SK-N-SH treated with all-trans-retinoic acid at 6 μM for 48 hours (cell line): ENCODE measurements around the gene FGD5.

ENCODE experiments used
- ATAC-seq: fragments of 200-7000 bp; cut with Tn5 transposase; 3 replicates; pipeline ENCODE4 v1.9.1; 2020; ENCODE audit warnings: mild to moderate bottlenecking, moderate library complexity
- ARNTL ChIP-seq: fragments of 450-650 bp; formaldehyde crosslinking; IDR thresholded peaks from 2 replicates; pipeline ENCODE4 v1.5.0; 2020; ENCODE audit warnings: low read depth, mild to moderate bottlenecking, moderate library complexity, borderline replicate concordance
- BACH2 ChIP-seq: fragments of 250-450 bp; sonication (Bioruptor Pico); IDR thresholded peaks from 2 replicates; pipeline ENCODE4 v1.9.0; 2021; ENCODE audit warnings: mild to moderate bottlenecking, borderline replicate concordance
- CREB5 ChIP-seq: fragments of 250-450 bp; sonication (Bioruptor Pico); IDR thresholded peaks from 2 replicates; pipeline ENCODE4 v1.5.1; 2020; ENCODE audit warnings: low read depth, mild to moderate bottlenecking, moderate library complexity
- CSRNP3 ChIP-seq: fragments of 250-450 bp; sonication (Bioruptor Pico); IDR thresholded peaks from 2 replicates; pipeline ENCODE4 v1.5.1; 2021; ENCODE audit warnings: mild to moderate bottlenecking, moderate library complexity
- ESRRG ChIP-seq: fragments of 250-450 bp; sonication (Bioruptor Pico); IDR thresholded peaks from 2 replicates; pipeline ENCODE4 v1.6.1; 2021; ENCODE audit warnings: mild to moderate bottlenecking
- GLIS3 ChIP-seq: fragments of 250-450 bp; sonication (Bioruptor Pico); IDR thresholded peaks from 2 replicates; pipeline ENCODE4 v1.5.0; 2020; ENCODE audit warnings: mild to moderate bottlenecking, moderate library complexity
- ISL1 ChIP-seq: fragments of 250-450 bp; sonication (Bioruptor Pico); IDR thresholded peaks from 2 replicates; pipeline ENCODE4 v2.1.2; 2022; ENCODE audit warnings: mild to moderate bottlenecking, moderate library complexity
- PATZ1 ChIP-seq: fragments of 250-450 bp; sonication (Bioruptor Pico); IDR thresholded peaks from 2 replicates; pipeline ENCODE4 v1.8.0; 2020; ENCODE audit warnings: mild to moderate bottlenecking, moderate library complexity, borderline replicate concordance
- PPARA ChIP-seq: fragments of 250-450 bp; sonication (Bioruptor Pico); IDR thresholded peaks from 2 replicates; pipeline ENCODE4 v1.5.0; 2020; ENCODE audit warnings: mild to moderate bottlenecking, borderline replicate concordance
- RARB ChIP-seq: fragments of 250-450 bp; sonication (Bioruptor Pico); IDR thresholded peaks from 2 replicates; pipeline ENCODE4 v1.8.0; 2021; ENCODE audit warnings: mild to moderate bottlenecking, moderate library complexity
- TCF4 ChIP-seq: fragments of 250-450 bp; sonication (Bioruptor Pico); IDR thresholded peaks from 2 replicates; pipeline ENCODE4 v1.8.0; 2021; ENCODE audit warnings: mild to moderate bottlenecking, moderate library complexity, borderline replicate concordance
- TOX ChIP-seq: fragments of 250-450 bp; sonication (Bioruptor Pico); IDR thresholded peaks from 2 replicates; pipeline ENCODE4 v1.8.0; 2021; ENCODE audit warnings: mild to moderate bottlenecking, moderate library complexity, borderline replicate concordance
- TSHZ2 ChIP-seq: fragments of 250-450 bp; sonication (Bioruptor Pico); IDR thresholded peaks from 2 replicates; pipeline ENCODE4 v1.5.0; 2020; ENCODE audit warnings: mild to moderate bottlenecking, moderate library complexity
- ZC3H10 ChIP-seq: fragments of 250-450 bp; sonication (Bioruptor Pico); IDR thresholded peaks from 2 replicates; pipeline ENCODE4 v1.5.1; 2021; ENCODE audit warnings: mild to moderate bottlenecking, moderate library complexity
- ZFP3 ChIP-seq: fragments of 250-450 bp; sonication (Bioruptor Pico); IDR thresholded peaks from 2 replicates; pipeline ENCODE4 v1.5.0; 2020; ENCODE audit warnings: mild to moderate bottlenecking, moderate library complexity
- ZFP30 ChIP-seq: fragments of 450-650 bp; formaldehyde crosslinking; IDR thresholded peaks from 2 replicates; pipeline ENCODE4 v1.5.0; 2022; ENCODE audit warnings: mild to moderate bottlenecking, moderate library complexity
- ZNF565 ChIP-seq: fragments of 450-650 bp; formaldehyde crosslinking; conservative IDR thresholded peaks from 2 replicates; pipeline ENCODE4 v1.5.0; 2020; ENCODE audit warnings: low read depth, mild to moderate bottlenecking, moderate library complexity
- ZNF8 ChIP-seq: fragments of 450-650 bp; formaldehyde crosslinking; IDR thresholded peaks from 2 replicates; pipeline ENCODE4 v1.5.0; 2020; ENCODE audit warnings: mild to moderate bottlenecking, moderate library complexity

The FGD5 gene

GRCh38 chr3:14889205-14889604 lies 70.4 kb downstream of the FGD5 start:
- no peak for TF ChIP-seq ARNTL (CRISPR knock-in tag)
- no peak for TF ChIP-seq TOX (CRISPR knock-in tag)
- no peak for TF ChIP-seq ZFP30 (CRISPR knock-in tag)
- no peak for TF ChIP-seq RARB
- no peak for TF ChIP-seq GLIS3 (CRISPR knock-in tag)
- no peak for TF ChIP-seq TCF4 (CRISPR knock-in tag)
- no peak for TF ChIP-seq CSRNP3 (CRISPR knock-in tag)
- TF ChIP-seq ZNF8 (CRISPR knock-in tag): no peak
- no peak for TF ChIP-seq TSHZ2 (CRISPR knock-in tag)
- no peak for TF ChIP-seq PATZ1 (CRISPR knock-in tag)
- no peak for TF ChIP-seq ZFP3 (CRISPR knock-in tag)
- no peak for TF ChIP-seq PPARA (CRISPR knock-in tag)
- TF ChIP-seq CREB5 (CRISPR knock-in tag): no peak
- no peak for TF ChIP-seq ESRRG (CRISPR knock-in tag)
- TF ChIP-seq ISL1 (CRISPR knock-in tag): no peak

GRCh38 chr3:14889943-14890342 lies 71.2 kb downstream of the FGD5 start:
- TF ChIP-seq PPARA (CRISPR knock-in tag): no peak
- TF ChIP-seq, all 23 proteins: peak for 0
- ATAC-seq: no peak

More at GRCh38 chr3:14889205-14889604, 70.4 kb downstream of the FGD5 start:
- ATAC-seq: no peak

- TF ChIP-seq ISL1 (CRISPR knock-in tag) (no peak), RARB (no peak), ZC3H10 (no peak), BACH2 (CRISPR knock-in tag) (no peak), ZNF565 (no peak)
- ATAC-seq: no peak
These were observed 71.7 kb downstream of the FGD5 start for GRCh38 chr3:14890476-14890875.

- no peak for TF ChIP-seq ARNTL (CRISPR knock-in tag)
- ATAC-seq: no peak
These were observed 72.7 kb downstream of the FGD5 start for GRCh38 chr3:14891135-14892132.

- no peak for ATAC-seq
- no peak for TF ChIP-seq PATZ1 (CRISPR knock-in tag)
- no peak for TF ChIP-seq CREB5 (CRISPR knock-in tag)
- TF ChIP-seq ZNF565: no peak
These were observed 73.5 kb downstream of the FGD5 start for GRCh38 chr3:14892226-14892625.
